Ovary (tissue), 9 donors: ENCODE measurements around the gene DIP2C. TPM values are rescaled to one million over a fixed set of nuclear protein-coding genes. Genes with fewer than 3 reads are reported as not detected.

Experiments used
- DNase-seq, 5 donors: peaks; one replicate each; pipeline ENCODE4 v3.0.0-alpha.2; 2019 to 2020
- H3K27ac ChIP-seq, 2 donors: fragments of 200-600 bp; one replicate each; pipeline versions ENCODE4 v1.5.1 to v1.8.0; 2019 to 2022
- H3K27me3 ChIP-seq: fragments of 200-600 bp; one replicate; pipeline ENCODE4 v1.8.0; 2022
- H3K36me3 ChIP-seq: fragments of 200-600 bp; sonication (generic); one replicate; pipeline ENCODE4 v1.5.1; 2019
- H3K4me1 ChIP-seq: one replicate; pipeline ENCODE4 v1.8.1; 2013; ENCODE audit warnings: mild to moderate bottlenecking, moderate library complexity; ENCODE audit not compliant: insufficient read depth
- H3K4me3 ChIP-seq: fragments of 200-600 bp; sonication (generic); one replicate; pipeline ENCODE4 v1.5.1; 2017
- H3K9me3 ChIP-seq, 2 donors: fragments of 200-600 bp in 1 of 2; sonication (generic) in 1 of 2; one replicate each; pipeline versions ENCODE4 v1.5.1 to v1.8.1; 2013 to 2019; ENCODE audit warnings: mild to moderate bottlenecking in 1 of 2, moderate library complexity in 1 of 2
- EP300 ChIP-seq: sonication (generic); formaldehyde crosslinking; IDR thresholded peaks from one replicate; pipeline ENCODE4 v1.6.1; 2017; ENCODE audit warnings: antibody characterized with exemption
- POLR2A ChIP-seq: fragments of 450-650 bp; IDR thresholded peaks from one replicate; pipeline ENCODE4 v1.6.1; 2017; ENCODE audit warnings: antibody characterized with exemption, mild to moderate bottlenecking, moderate library complexity
- WGBS, 3 donors: extraction: QIAGEN DNeasy Blood & Tissue Kit in 1 of 3; methylation state at CpG; one replicate each; pipeline versions ENCODE4 v1.1.5 to v1.1.7; 2013 to 2017; 5-methylcytosine and 5-hydroxymethylcytosine counted together
- intact Hi-C, 4 donors: fragments of 100-400 bp; cut with DNase I; formaldehyde crosslinking; loops; one replicate each; pipeline versions ENCODE4 v1.11.0 to v1.15.1; 2022 to 2023
- polyA plus RNA-seq, 2 donors: library from polyadenylated mRNA; stranded (reverse); fragments of 200-250 nt in 1 of 2; fragments of 350-450 nt in 1 of 2; fragmentation: Illumina TruSeq in 1 of 2; extraction: RNeasy Lipid Tissue Mini Kit (QIAGEN cat#74804) in 1 of 2; gene quantifications; one replicate each; pipeline ENCODE4 v1.2.3, GENCODE V29; 2013 to 2014
- total RNA-seq, 7 donors: library from RNA; depleted of rRNA in 2 of 7; stranded (reverse); fragments of >200 nt in 2 of 7; fragmentation: NEBNext Ultra II Directional in 3 of 7; extraction: Animal tissue kit (Norgen Biotek cat#: 25700) in 3 of 7; gene quantifications; one replicate each; pipeline versions ENCODE4 v1.1.0 to v1.2.4, GENCODE V29; 2016 to 2023
- TF ChIP-seq, protein P1 (sequence below), 3 donors: fragments of 450-650 bp in 2 of 3; fragments of 200-600 bp in 1 of 3; IDR thresholded peaks; one replicate each; pipeline versions ENCODE4 v1.5.1 to v1.8.0; 2016 to 2022; ENCODE audit warnings: antibody characterized with exemption in 3 of 3, mild to moderate bottlenecking in 1 of 3
- donor health status: DM: no; HTN: no; CAD: no; lungs with moderate emphysema.
- donor health status: DM: no; HTN: no; CAD: no.
- donor health status: Bipolar disorder and iron deficiency.
- donor health status: DM: yes; HTN: yes; CAD: no.
- donor health status: DM: no; HTN: no; CAD: no.
- donor health status: DM: yes; HTN: yes; CAD: no.

Gene DIP2C
- total and polyA plus RNA-seq, 9 donors, result 10.1 to 29.4 (median 22.2) TPM

DNA sequence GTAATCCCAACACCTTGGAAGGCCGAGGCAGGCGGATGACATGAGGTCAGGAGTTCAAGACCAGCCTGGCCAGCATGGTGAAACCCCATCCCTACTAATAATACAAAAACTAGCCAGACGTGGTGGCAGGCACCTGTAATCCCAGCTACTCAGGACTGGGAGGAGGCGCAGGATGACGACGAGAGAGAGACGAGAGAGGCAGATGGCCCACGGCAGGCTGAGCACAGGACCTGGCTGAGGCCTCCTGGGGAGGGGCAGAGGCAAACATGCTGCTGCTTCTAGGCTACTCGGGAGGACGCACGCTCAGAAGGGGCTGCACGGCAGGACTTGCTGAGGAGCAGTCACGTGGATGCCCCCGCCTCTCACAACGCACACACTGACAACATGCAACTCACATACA lies 22.4 kb downstream of the DIP2C start:
- WGBS, 3 donors, result 85 to 90% (median 89%) methylated on average over 15 of the region's 15 CpGs
- Histone ChIP-seq H3K9me3 (no peaks in the 10 kb centered on the region), H3K36me3 (no peaks in the 10 kb centered on the region), H3K4me1 (peaks cover 7% of the 10 kb centered on the region), H3K4me3 (no peak overlapping the region), H3K27ac (no peak overlapping the region), H3K27me3 (no peaks in the 10 kb centered on the region)
- DNase-seq, result peak in 1 of 5 donors; percentile 22
- TF ChIP-seq POLR2A (no peak), EP300 (no peak)
- TF ChIP-seq, protein P1, sequence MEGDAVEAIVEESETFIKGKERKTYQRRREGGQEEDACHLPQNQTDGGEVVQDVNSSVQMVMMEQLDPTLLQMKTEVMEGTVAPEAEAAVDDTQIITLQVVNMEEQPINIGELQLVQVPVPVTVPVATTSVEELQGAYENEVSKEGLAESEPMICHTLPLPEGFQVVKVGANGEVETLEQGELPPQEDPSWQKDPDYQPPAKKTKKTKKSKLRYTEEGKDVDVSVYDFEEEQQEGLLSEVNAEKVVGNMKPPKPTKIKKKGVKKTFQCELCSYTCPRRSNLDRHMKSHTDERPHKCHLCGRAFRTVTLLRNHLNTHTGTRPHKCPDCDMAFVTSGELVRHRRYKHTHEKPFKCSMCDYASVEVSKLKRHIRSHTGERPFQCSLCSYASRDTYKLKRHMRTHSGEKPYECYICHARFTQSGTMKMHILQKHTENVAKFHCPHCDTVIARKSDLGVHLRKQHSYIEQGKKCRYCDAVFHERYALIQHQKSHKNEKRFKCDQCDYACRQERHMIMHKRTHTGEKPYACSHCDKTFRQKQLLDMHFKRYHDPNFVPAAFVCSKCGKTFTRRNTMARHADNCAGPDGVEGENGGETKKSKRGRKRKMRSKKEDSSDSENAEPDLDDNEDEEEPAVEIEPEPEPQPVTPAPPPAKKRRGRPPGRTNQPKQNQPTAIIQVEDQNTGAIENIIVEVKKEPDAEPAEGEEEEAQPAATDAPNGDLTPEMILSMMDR (IDR thresholded peaks at IDR 0.05), result no peak
- intact Hi-C loops, result no loop called here

DNA sequence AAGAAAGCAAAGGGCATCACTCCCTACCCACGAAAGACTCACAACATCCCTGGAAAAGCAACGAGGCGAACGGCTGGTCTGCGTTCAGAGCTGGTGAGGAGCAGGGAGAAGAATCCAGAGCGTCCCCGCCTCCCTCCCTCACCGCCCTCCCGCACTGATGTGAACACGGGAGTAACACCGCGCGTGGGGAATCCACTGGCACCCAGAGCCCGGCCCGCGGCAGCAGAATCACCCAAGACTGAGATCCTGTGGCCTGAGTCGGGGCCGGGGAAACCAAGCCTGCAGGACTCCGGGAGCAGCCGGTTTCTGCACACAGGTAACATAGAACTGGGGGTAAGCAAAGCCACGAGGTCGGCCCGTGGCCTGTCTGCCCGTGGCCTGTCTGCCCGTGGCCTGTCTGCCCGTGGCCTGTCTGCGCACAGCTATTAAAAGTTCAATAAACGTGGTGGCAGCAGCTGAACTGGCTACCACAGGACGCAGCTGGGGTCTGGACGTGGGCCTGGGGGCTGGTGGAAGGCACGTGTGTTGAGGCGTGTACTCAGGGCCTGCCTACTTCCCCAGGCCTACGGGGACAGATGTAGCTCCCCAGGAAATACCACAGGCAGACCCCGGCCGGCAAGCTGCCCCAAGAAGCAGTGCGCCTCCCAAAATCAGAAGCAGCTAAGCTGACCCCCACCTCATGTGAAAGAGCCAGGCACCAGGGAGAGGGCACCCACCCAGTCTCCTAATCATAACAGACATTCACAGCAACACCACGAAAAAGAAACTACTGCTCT lies 23.0 kb downstream of the DIP2C start:
- H3K4me3 ChIP-seq, result no peak overlapping the region
- H3K4me1 ChIP-seq, result peaks cover 7% of the 10 kb centered on the region
- no peaks in the 10 kb centered on the region for H3K9me3 ChIP-seq
- WGBS, 3 donors, result 60 to 76% (median 75%) methylated on average over 37 of the region's 37 CpGs
- H3K36me3 ChIP-seq, result no peaks in the 10 kb centered on the region
- intact Hi-C loops, result no loop called here
- no peaks in the 10 kb centered on the region for H3K27me3 ChIP-seq
- H3K27ac ChIP-seq, result peak overlapping the region in 1 of 2 donors; percentile 54
- TF ChIP-seq, protein P1 (IDR thresholded peaks at IDR 0.05), result no peak
- TF ChIP-seq EP300, result no peak
- TF ChIP-seq POLR2A, result no peak
- peak in 1 of 5 donors; percentile 41 for DNase-seq

GRCh38 chr10:665579-666091 lies 23.8 kb downstream of the DIP2C start:
- peak overlapping the region in 1 of 2 donors; percentile 54 for H3K27ac ChIP-seq
- H3K36me3 ChIP-seq, result no peaks in the 10 kb centered on the region
- peaks cover 13% of the 10 kb centered on the region for H3K4me1 ChIP-seq
- no peaks in the 10 kb centered on the region for H3K9me3 ChIP-seq
- TF ChIP-seq POLR2A, result no peak
- no peak for TF ChIP-seq EP300
- TF ChIP-seq, protein P1 (IDR thresholded peaks at IDR 0.05), result no peak
- H3K4me3 ChIP-seq, result peak overlapping the region; percentile 22
- 30 to 47% (median 31%) methylated on average over 30 of the region's 30 CpGs for WGBS, 3 donors
- DNase-seq, result peak in 4 of 5 donors; percentile 40 to 73 (median 58)
- intact Hi-C loops, result no loop called here
- no peaks in the 10 kb centered on the region for H3K27me3 ChIP-seq

DNA sequence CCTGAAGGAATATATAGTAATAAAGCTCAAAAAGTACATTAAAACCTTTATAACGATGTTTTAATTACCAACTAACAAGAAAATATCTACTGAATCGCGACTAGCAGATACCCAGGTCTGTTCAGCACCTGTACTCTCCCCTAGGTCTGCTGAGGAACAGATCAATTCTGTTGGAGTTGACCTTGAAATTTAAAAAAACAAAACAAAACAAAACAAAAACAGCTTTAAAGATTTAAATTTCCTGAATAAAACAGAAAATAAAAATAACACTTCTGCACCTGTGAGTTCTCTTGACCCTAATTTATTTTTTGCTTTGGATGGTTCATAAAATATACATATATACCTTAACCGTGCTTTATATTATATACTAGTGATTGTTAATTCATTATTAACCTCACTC lies 24.6 kb downstream of the DIP2C start:
- Histone ChIP-seq H3K9me3 (no peaks in the 10 kb centered on the region), H3K36me3 (no peaks in the 10 kb centered on the region), H3K4me1 (peaks cover 15% of the 10 kb centered on the region), H3K4me3 (peak overlapping the region; percentile 22), H3K27ac (no peak overlapping the region), H3K27me3 (no peaks in the 10 kb centered on the region)
- DNase-seq, result no peak
- TF ChIP-seq EP300 (no peak), POLR2A (no peak)
- TF ChIP-seq, protein P1 (IDR thresholded peaks at IDR 0.05), result no peak
- WGBS, 3 donors, result 74 to 84% (median 82%) methylated on average over 4 of the region's 4 CpGs
- intact Hi-C loops, result no loop called here
